GM23338 (cell line): ENCODE results near the gene PDXK. TPM values are rescaled to one million over a fixed set of nuclear protein-coding genes. Genes with fewer than 3 reads are reported as not detected.

Source experiments
- ATAC-seq: fragments of 200-7000 bp; cut with Tn5 transposase; 3 replicates; pipeline ENCODE4 v1.9.1; 2020
- DNase-seq: peaks from one replicate; pipeline ENCODE4 v3.0.0-alpha.2; 2015; ENCODE audit warnings: low spot score
- H2AFZ ChIP-seq: fragments of 200-600 bp; sonication (generic); 2 replicates; pipeline ENCODE4 v1.8.0; 2016; ENCODE audit warnings: antibody characterized with exemption, mild to moderate bottlenecking, moderate library complexity
- H3F3A ChIP-seq: fragments of 200-600 bp; sonication (generic); replicated peaks from 2 replicates; pipeline ENCODE4 v1.8.0; 2017; ENCODE audit warnings: antibody characterized with exemption, mixed run types, low read depth
- H3K27ac ChIP-seq: fragments of 200-600 bp; sonication (generic); 2 replicates; pipeline ENCODE4 v1.6.1; 2016; ENCODE audit warnings: low read depth
- H3K27me3 ChIP-seq: fragments of 200-600 bp; sonication (generic); 2 replicates; pipeline ENCODE4 v1.8.0; 2016; ENCODE audit warnings: mild to moderate bottlenecking, mixed run types, moderate library complexity; ENCODE audit not compliant: insufficient read depth
- H3K36me3 ChIP-seq: fragments of 200-600 bp; sonication (generic); 2 replicates; pipeline ENCODE4 v1.8.0; 2016; ENCODE audit warnings: mild to moderate bottlenecking; ENCODE audit not compliant: insufficient read depth
- H3K4me1 ChIP-seq: fragments of 200-600 bp; sonication (generic); 2 replicates; pipeline ENCODE4 v1.8.0; 2016; ENCODE audit warnings: mild to moderate bottlenecking, moderate library complexity; ENCODE audit not compliant: insufficient read depth
- H3K4me2 ChIP-seq: fragments of 200-600 bp; sonication (generic); 2 replicates; pipeline ENCODE4 v1.7.1; 2017; ENCODE audit warnings: mixed run types
- H3K4me3 ChIP-seq: fragments of 200-600 bp; sonication (generic); 2 replicates; pipeline ENCODE4 v1.6.1; 2016; ENCODE audit warnings: mixed run types
- H3K79me2 ChIP-seq: fragments of 200-600 bp; sonication (generic); replicated peaks from 2 replicates; pipeline ENCODE4 v1.8.0; 2017; ENCODE audit warnings: mild to moderate bottlenecking; ENCODE audit not compliant: insufficient read depth
- H3K9me2 ChIP-seq: fragments of 200-600 bp; sonication (generic); 2 replicates; pipeline ENCODE4 v1.8.0; 2017; ENCODE audit not compliant: insufficient read depth
- H4K20me1 ChIP-seq: fragments of 200-600 bp; sonication (generic); replicated peaks from 2 replicates; pipeline ENCODE4 v1.8.0; 2017; ENCODE audit warnings: mild to moderate bottlenecking; ENCODE audit not compliant: insufficient read depth
- H3K27ac Mint-ChIP-seq: 2 replicates; pipeline ENCODE4 v1.8.0; 2020; ENCODE audit warnings: inconsistent platforms, mild to moderate bottlenecking, moderate library complexity, mixed read lengths
- H3K27me3 Mint-ChIP-seq: 3 replicates; pipeline ENCODE4 v1.8.0; 2022; ENCODE audit warnings: low read depth, mild to moderate bottlenecking, moderate library complexity, mixed read lengths, inconsistent platforms; ENCODE audit not compliant: insufficient read depth, poor library complexity
- H3K36me3 Mint-ChIP-seq: 3 replicates; pipeline ENCODE4 v1.8.0; 2021; ENCODE audit warnings: low read depth, mild to moderate bottlenecking, inconsistent platforms, moderate library complexity, mixed read lengths
- H3K4me1 Mint-ChIP-seq: 3 replicates; pipeline ENCODE4 v1.8.0; 2020; ENCODE audit warnings: mild to moderate bottlenecking, inconsistent platforms, mixed read lengths
- H3K4me3 Mint-ChIP-seq: 3 replicates; pipeline ENCODE4 v1.8.0; 2021; ENCODE audit warnings: moderate library complexity, mild to moderate bottlenecking, inconsistent platforms, mixed read lengths
- H3K9me3 Mint-ChIP-seq: 3 replicates; pipeline ENCODE4 v1.8.0; 2020; ENCODE audit warnings: moderate library complexity, mild to moderate bottlenecking, inconsistent platforms, mixed read lengths
- CREB1 ChIP-seq: fragments of 250-450 bp; sonication (Bioruptor Pico); IDR thresholded peaks from 2 replicates; pipeline ENCODE4 v1.5.0; 2020; ENCODE audit warnings: low read depth, mild to moderate bottlenecking, moderate library complexity
- EZH2 ChIP-seq: fragments of 200-600 bp; sonication (generic); IDR thresholded peaks from one replicate; pipeline ENCODE4 v1.8.0; 2017; ENCODE audit warnings: antibody characterized with exemption, mild to moderate bottlenecking, low read depth; ENCODE audit not compliant: unreplicated experiment
- EZH2phosphoT487 ChIP-seq: fragments of 200-600 bp; sonication (generic); IDR thresholded peaks from one replicate; pipeline ENCODE4 v1.8.1; 2018; ENCODE audit warnings: antibody characterized with exemption; ENCODE audit not compliant: unreplicated experiment
- JUNB ChIP-seq: IDR thresholded peaks from one replicate; pipeline ENCODE4 v1.6.1; 2016; ENCODE audit warnings: antibody characterized with exemption; ENCODE audit not compliant: unreplicated experiment
- NANOG ChIP-seq: IDR thresholded peaks from 2 replicates; pipeline ENCODE4 v1.6.1; 2016; ENCODE audit warnings: antibody characterized with exemption, borderline replicate concordance
- POLR2AphosphoS5 ChIP-seq: IDR thresholded peaks from 2 replicates; pipeline ENCODE4 v1.6.1; 2016; ENCODE audit warnings: antibody characterized with exemption, low read depth
- STAT1 ChIP-seq: IDR thresholded peaks from one replicate; pipeline ENCODE4 v1.6.1; 2016; ENCODE audit warnings: antibody characterized with exemption; ENCODE audit not compliant: unreplicated experiment
- ZNF114 ChIP-seq: fragments of 250-450 bp; sonication (Bioruptor Pico); IDR thresholded peaks from 2 replicates; pipeline ENCODE4 v1.5.0; 2020; ENCODE audit warnings: mild to moderate bottlenecking, moderate library complexity
- ZNF331 ChIP-seq: fragments of 250-450 bp; sonication (Bioruptor Pico); IDR thresholded peaks from 2 replicates; pipeline ENCODE4 v1.5.0; 2020; ENCODE audit warnings: low read depth, mild to moderate bottlenecking, moderate library complexity
- polyA plus RNA-seq: library from polyadenylated mRNA; unstranded; fragments of >200 nt; fragmentation: Nextera tagmentation; extraction: Ambion mirVana; gene quantifications from 2 replicates; pipeline ENCODE4 v1.2.1, GENCODE V29; 2016
- total RNA-seq: library from RNA; depleted of rRNA; stranded (reverse); fragments of >200 nt; shearing (Covaris generic); gene quantifications from 2 replicates; pipeline ENCODE4 v1.2.3, GENCODE V29; 2014
- TF ChIP-seq, protein P1 (sequence below): IDR thresholded peaks from one replicate; pipeline ENCODE4 v1.6.1; 2018; ENCODE audit warnings: antibody characterized with exemption; ENCODE audit not compliant: unreplicated experiment
- TF ChIP-seq, protein P2 (sequence below), 2 experiments: fragments of 200-600 bp in 1 of 2; sonication (generic) in 1 of 2; conservative IDR thresholded peaks; 2 replicates each; pipeline versions ENCODE4 v1.5.1 to v1.6.1; 2016 to 2017; ENCODE audit warnings: antibody characterized with exemption in 2 of 2, low read depth in 2 of 2, mild to moderate bottlenecking in 2 of 2, moderate library complexity in 1 of 2
- TF ChIP-seq, protein P3 (sequence below): IDR thresholded peaks from 2 replicates; pipeline ENCODE4 v1.6.1; 2016; ENCODE audit warnings: antibody characterized with exemption
- TF ChIP-seq, protein P4 (sequence below): fragments of 250-450 bp; sonication (Bioruptor Pico); IDR thresholded peaks from 2 replicates; pipeline ENCODE4 v1.5.0; 2020; ENCODE audit warnings: mild to moderate bottlenecking, moderate library complexity

Gene PDXK
- total and polyA plus RNA-seq, 2 experiments from 2014 or later, result 53.2 to 66.3 TPM

DNA sequence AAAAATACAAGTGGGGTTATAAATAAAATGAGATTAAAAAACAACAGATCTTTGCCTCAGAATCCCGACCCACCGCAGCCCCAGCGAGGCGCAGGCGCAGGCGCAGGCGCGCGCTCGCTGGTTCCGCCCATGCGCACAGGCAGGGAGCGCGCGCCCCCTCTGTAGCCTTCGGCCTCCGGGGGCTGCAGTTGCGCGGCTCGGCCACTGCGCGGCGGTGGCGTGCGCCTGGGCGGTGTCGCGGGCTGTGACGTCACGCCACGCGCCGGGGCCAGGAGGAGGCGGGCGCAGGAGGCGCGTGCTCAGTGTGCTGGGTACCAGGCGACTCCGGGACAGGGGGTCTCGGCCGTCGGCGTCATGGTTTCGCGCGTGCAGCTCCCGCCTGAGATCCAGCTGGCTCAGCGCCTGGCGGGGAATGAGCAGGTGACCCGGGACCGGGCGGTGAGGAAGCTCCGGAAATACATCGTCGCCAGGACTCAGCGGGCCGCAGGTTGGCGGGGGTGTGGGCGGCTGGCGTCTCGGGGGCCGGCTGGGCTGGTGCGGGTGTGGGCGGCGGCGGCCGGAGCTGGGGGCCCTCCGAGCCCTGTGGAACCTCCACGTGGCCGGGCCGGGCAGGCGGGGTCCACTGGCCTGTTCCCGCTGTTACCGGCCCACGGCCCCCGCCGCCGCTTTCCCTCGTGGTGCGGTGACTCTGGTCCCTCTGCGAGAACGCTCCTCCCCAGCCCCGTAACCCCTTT is 70.5 kb downstream of the PDXK start, which contains the start of gene RRP1:
TSS of gene RRP1 (plus strand) at position 302 of the 734 bp plus-strand sequence. CDS start at position 355, 53 bp downstream.
- peaks cover 10% of the 10 kb centered on the region for H3K4me1 ChIP-seq
- peak within 1 kb of the TSS; percentile 100 for H3K4me2 ChIP-seq
- H3K27ac ChIP-seq, result peak within 1 kb of the TSS; percentile 84
- peak within 1 kb of the TSS; percentile 83; the same call in 1 of the 2 replicates for H2AFZ ChIP-seq
- Mint-ChIP-seq H3K36me3 (peaks cover 42% of the 10 kb centered on the region), H3K4me3 (peak within 1 kb of the TSS; percentile 98), H3K27me3 (peaks cover 12% of the 10 kb centered on the region), H3K27ac (peak within 1 kb of the TSS; percentile 95), H3K9me3 (peaks cover 3% of the 10 kb centered on the region; the same call in 1 of the 3 replicates), H3K4me1 (peaks cover 11% of the 10 kb centered on the region)
- H3K79me2 ChIP-seq, result peaks cover 42% of the 10 kb centered on the region
- peak within 1 kb of the TSS; percentile 99 for H3K4me3 ChIP-seq
- H3K36me3 ChIP-seq, result peaks cover 16% of the 10 kb centered on the region
- peak; percentile 90 for DNase-seq
- no peaks in the 10 kb centered on the region for H3F3A ChIP-seq
- H4K20me1 ChIP-seq, result peaks cover 16% of the 10 kb centered on the region
- H3K27me3 ChIP-seq, result no peaks in the 10 kb centered on the region
- TF ChIP-seq EZH2phosphoT487 (no peak), ZNF114 (CRISPR knock-in tag) (no peak), STAT1 (no peak), CREB1 (CRISPR knock-in tag) (peak; percentile 100), JUNB (no peak), NANOG (no peak), EZH2 (no peak), POLR2AphosphoS5 (peak; percentile 89), ZNF331 (CRISPR knock-in tag) (no peak)
- TF ChIP-seq, protein P1, sequence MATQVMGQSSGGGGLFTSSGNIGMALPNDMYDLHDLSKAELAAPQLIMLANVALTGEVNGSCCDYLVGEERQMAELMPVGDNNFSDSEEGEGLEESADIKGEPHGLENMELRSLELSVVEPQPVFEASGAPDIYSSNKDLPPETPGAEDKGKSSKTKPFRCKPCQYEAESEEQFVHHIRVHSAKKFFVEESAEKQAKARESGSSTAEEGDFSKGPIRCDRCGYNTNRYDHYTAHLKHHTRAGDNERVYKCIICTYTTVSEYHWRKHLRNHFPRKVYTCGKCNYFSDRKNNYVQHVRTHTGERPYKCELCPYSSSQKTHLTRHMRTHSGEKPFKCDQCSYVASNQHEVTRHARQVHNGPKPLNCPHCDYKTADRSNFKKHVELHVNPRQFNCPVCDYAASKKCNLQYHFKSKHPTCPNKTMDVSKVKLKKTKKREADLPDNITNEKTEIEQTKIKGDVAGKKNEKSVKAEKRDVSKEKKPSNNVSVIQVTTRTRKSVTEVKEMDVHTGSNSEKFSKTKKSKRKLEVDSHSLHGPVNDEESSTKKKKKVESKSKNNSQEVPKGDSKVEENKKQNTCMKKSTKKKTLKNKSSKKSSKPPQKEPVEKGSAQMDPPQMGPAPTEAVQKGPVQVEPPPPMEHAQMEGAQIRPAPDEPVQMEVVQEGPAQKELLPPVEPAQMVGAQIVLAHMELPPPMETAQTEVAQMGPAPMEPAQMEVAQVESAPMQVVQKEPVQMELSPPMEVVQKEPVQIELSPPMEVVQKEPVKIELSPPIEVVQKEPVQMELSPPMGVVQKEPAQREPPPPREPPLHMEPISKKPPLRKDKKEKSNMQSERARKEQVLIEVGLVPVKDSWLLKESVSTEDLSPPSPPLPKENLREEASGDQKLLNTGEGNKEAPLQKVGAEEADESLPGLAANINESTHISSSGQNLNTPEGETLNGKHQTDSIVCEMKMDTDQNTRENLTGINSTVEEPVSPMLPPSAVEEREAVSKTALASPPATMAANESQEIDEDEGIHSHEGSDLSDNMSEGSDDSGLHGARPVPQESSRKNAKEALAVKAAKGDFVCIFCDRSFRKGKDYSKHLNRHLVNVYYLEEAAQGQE, result no peak
- TF ChIP-seq, protein P2, sequence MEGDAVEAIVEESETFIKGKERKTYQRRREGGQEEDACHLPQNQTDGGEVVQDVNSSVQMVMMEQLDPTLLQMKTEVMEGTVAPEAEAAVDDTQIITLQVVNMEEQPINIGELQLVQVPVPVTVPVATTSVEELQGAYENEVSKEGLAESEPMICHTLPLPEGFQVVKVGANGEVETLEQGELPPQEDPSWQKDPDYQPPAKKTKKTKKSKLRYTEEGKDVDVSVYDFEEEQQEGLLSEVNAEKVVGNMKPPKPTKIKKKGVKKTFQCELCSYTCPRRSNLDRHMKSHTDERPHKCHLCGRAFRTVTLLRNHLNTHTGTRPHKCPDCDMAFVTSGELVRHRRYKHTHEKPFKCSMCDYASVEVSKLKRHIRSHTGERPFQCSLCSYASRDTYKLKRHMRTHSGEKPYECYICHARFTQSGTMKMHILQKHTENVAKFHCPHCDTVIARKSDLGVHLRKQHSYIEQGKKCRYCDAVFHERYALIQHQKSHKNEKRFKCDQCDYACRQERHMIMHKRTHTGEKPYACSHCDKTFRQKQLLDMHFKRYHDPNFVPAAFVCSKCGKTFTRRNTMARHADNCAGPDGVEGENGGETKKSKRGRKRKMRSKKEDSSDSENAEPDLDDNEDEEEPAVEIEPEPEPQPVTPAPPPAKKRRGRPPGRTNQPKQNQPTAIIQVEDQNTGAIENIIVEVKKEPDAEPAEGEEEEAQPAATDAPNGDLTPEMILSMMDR (conservative IDR thresholded peaks at IDR 0.05; ENCODE audit: low read depth in 2 of 2), result peak; percentile 61 to 88
- TF ChIP-seq, protein P3, sequence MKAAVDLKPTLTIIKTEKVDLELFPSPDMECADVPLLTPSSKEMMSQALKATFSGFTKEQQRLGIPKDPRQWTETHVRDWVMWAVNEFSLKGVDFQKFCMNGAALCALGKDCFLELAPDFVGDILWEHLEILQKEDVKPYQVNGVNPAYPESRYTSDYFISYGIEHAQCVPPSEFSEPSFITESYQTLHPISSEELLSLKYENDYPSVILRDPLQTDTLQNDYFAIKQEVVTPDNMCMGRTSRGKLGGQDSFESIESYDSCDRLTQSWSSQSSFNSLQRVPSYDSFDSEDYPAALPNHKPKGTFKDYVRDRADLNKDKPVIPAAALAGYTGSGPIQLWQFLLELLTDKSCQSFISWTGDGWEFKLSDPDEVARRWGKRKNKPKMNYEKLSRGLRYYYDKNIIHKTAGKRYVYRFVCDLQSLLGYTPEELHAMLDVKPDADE, result no peak
- TF ChIP-seq, protein P4, sequence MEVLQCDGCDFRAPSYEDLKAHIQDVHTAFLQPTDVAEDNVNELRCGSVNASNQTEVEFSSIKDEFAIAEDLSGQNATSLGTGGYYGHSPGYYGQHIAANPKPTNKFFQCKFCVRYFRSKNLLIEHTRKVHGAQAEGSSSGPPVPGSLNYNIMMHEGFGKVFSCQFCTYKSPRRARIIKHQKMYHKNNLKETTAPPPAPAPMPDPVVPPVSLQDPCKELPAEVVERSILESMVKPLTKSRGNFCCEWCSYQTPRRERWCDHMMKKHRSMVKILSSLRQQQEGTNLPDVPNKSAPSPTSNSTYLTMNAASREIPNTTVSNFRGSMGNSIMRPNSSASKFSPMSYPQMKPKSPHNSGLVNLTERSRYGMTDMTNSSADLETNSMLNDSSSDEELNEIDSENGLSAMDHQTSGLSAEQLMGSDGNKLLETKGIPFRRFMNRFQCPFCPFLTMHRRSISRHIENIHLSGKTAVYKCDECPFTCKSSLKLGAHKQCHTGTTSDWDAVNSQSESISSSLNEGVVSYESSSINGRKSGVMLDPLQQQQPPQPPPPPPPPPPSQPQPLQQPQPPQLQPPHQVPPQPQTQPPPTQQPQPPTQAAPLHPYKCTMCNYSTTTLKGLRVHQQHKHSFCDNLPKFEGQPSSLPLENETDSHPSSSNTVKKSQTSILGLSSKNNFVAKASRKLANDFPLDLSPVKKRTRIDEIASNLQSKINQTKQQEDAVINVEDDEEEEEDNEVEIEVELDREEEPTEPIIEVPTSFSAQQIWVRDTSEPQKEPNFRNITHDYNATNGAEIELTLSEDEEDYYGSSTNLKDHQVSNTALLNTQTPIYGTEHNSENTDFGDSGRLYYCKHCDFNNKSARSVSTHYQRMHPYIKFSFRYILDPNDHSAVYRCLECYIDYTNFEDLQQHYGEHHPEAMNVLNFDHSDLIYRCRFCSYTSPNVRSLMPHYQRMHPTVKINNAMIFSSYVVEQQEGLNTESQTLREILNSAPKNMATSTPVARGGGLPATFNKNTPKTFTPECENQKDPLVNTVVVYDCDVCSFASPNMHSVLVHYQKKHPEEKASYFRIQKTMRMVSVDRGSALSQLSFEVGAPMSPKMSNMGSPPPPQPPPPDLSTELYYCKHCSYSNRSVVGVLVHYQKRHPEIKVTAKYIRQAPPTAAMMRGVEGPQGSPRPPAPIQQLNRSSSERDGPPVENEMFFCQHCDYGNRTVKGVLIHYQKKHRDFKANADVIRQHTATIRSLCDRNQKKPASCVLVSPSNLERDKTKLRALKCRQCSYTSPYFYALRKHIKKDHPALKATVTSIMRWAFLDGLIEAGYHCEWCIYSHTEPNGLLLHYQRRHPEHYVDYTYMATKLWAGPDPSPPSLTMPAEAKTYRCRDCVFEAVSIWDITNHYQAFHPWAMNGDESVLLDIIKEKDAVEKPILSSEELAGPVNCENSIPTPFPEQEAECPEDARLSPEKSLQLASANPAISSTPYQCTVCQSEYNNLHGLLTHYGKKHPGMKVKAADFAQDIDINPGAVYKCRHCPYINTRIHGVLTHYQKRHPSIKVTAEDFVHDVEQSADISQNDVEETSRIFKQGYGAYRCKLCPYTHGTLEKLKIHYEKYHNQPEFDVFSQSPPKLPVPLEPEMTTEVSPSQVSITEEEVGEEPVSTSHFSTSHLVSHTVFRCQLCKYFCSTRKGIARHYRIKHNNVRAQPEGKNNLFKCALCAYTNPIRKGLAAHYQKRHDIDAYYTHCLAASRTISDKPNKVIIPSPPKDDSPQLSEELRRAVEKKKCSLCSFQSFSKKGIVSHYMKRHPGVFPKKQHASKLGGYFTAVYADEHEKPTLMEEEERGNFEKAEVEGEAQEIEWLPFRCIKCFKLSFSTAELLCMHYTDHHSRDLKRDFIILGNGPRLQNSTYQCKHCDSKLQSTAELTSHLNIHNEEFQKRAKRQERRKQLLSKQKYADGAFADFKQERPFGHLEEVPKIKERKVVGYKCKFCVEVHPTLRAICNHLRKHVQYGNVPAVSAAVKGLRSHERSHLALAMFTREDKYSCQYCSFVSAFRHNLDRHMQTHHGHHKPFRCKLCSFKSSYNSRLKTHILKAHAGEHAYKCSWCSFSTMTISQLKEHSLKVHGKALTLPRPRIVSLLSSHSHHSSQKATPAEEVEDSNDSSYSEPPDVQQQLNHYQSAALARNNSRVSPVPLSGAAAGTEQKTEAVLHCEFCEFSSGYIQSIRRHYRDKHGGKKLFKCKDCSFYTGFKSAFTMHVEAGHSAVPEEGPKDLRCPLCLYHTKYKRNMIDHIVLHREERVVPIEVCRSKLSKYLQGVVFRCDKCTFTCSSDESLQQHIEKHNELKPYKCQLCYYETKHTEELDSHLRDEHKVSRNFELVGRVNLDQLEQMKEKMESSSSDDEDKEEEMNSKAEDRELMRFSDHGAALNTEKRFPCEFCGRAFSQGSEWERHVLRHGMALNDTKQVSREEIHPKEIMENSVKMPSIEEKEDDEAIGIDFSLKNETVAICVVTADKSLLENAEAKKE (CRISPR knock-in tag), result no peak
- ATAC-seq, result peak; percentile 90
- H3K9me2 ChIP-seq, result no peaks in the 10 kb centered on the region
